Measurements from ENCODE around the gene IL10.

- TF ChIP-seq, protein P1, sequence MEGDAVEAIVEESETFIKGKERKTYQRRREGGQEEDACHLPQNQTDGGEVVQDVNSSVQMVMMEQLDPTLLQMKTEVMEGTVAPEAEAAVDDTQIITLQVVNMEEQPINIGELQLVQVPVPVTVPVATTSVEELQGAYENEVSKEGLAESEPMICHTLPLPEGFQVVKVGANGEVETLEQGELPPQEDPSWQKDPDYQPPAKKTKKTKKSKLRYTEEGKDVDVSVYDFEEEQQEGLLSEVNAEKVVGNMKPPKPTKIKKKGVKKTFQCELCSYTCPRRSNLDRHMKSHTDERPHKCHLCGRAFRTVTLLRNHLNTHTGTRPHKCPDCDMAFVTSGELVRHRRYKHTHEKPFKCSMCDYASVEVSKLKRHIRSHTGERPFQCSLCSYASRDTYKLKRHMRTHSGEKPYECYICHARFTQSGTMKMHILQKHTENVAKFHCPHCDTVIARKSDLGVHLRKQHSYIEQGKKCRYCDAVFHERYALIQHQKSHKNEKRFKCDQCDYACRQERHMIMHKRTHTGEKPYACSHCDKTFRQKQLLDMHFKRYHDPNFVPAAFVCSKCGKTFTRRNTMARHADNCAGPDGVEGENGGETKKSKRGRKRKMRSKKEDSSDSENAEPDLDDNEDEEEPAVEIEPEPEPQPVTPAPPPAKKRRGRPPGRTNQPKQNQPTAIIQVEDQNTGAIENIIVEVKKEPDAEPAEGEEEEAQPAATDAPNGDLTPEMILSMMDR (IDR thresholded peaks at IDR 0.05): peak in 4 of 7 experiments; percentile 14 to 26 (median 18)
- no peak for TF ChIP-seq EP300 (IDR thresholded peaks at IDR 0.05)
- no peak for TF ChIP-seq POLR2AphosphoS5 (IDR thresholded peaks at IDR 0.05)
These were observed 25.5 kb upstream of the IL10 start for GRCh38 chr1:206797534-206798383.

All from stomach (tissue), 4 donors.